ENCODE measurements around the gene KIF6. TPM values are rescaled to one million over a fixed set of nuclear protein-coding genes. Genes with fewer than 3 reads are reported as not detected.
A peak's percentile ranks its signal among the peaks of the same experiment; 100 is the strongest.
"Not testable (repeated sequence)": the region's sequence is repeated elsewhere in the genome, so short reads cannot be mapped to it uniquely, and the experiment has no call there.

Gene KIF6
- total and polyA plus RNA-seq, 4 donors = 1.1 to 7.8 (median 4.5) TPM

- Histone ChIP-seq H3K27me3 (ENCODE audit: control insufficient read depth in 3 of 3, insufficient read depth in 3 of 3, low read length in 2 of 3) (no peaks in the 10 kb centered on the region), H3K9me3 (ENCODE audit: control insufficient read depth in 4 of 4, insufficient read depth in 3 of 4, low read length in 3 of 4) (no peaks in the 10 kb centered on the region), H3K36me3 (ENCODE audit: control insufficient read depth in 4 of 4, insufficient read depth in 4 of 4, low read length in 4 of 4) (no peaks in the 10 kb centered on the region), H3K4me3 (no peak overlapping the region), H3K4me1 (ENCODE audit: control insufficient read depth in 5 of 5, insufficient read depth in 5 of 5, low read length in 5 of 5) (peaks cover 0 to 48% (median 2%) of the 10 kb centered on the region in 5 donors), H3K27ac (ENCODE audit: low read depth in 1 of 2, low read length in 1 of 2) (no peak overlapping the region), H3K9ac (ENCODE audit: insufficient read depth in 1 of 2, low read length in 2 of 2) (no peak overlapping the region)
- no peak for TF ChIP-seq CTCF (IDR thresholded peaks at IDR 0.05; ENCODE audit: control extremely low read depth, extremely low read depth)
- WGBS, 2 donors = 61 to 66% methylated on average over 1 of the region's 1 CpG
- DNase-seq (peak in 1 of 3 donors; percentile 27), ATAC-seq (ENCODE audit: insufficient read depth, low FRiP score) (no peak)
Observed at GRCh38 chr6:39517756-39518155, 207.5 kb downstream of the KIF6 start.

GRCh38 chr6:39516471-39516870 lies 208.7 kb downstream of the KIF6 start:
- no peak overlapping the region for H3K4me3 ChIP-seq
- no peaks in the 10 kb centered on the region for H3K36me3 ChIP-seq (ENCODE audit: control insufficient read depth in 4 of 4, insufficient read depth in 4 of 4, low read length in 4 of 4)
- peaks cover 0 to 35% (median 0%) of the 10 kb centered on the region in 5 donors for H3K4me1 ChIP-seq (ENCODE audit: control insufficient read depth in 5 of 5, insufficient read depth in 5 of 5, low read length in 5 of 5)
- TF ChIP-seq CTCF (IDR thresholded peaks at IDR 0.05; ENCODE audit: control extremely low read depth, extremely low read depth) = no peak
- no peaks in the 10 kb centered on the region for H3K9me3 ChIP-seq (ENCODE audit: control insufficient read depth in 4 of 4, insufficient read depth in 3 of 4, low read length in 3 of 4)
- no peaks in the 10 kb centered on the region for H3K27me3 ChIP-seq (ENCODE audit: control insufficient read depth in 3 of 3, insufficient read depth in 3 of 3, low read length in 2 of 3)
- no peak overlapping the region for H3K9ac ChIP-seq (ENCODE audit: insufficient read depth in 1 of 2, low read length in 2 of 2)
- no peak overlapping the region for H3K27ac ChIP-seq (ENCODE audit: low read depth in 1 of 2, low read length in 1 of 2)
- ATAC-seq (ENCODE audit: insufficient read depth, low FRiP score) (no peak), DNase-seq (no peak)

GRCh38 chr6:39515471-39515870 lies 209.7 kb downstream of the KIF6 start:
- no peak overlapping the region for H3K27ac ChIP-seq (ENCODE audit: low read depth in 1 of 2, low read length in 1 of 2)
- no peak overlapping the region for H3K4me3 ChIP-seq
- TF ChIP-seq CTCF (IDR thresholded peaks at IDR 0.05; ENCODE audit: control extremely low read depth, extremely low read depth) = no peak
- ATAC-seq (ENCODE audit: insufficient read depth, low FRiP score) (no peak), DNase-seq (no peak)
- peaks cover 0 to 26% (median 0%) of the 10 kb centered on the region in 5 donors for H3K4me1 ChIP-seq (ENCODE audit: control insufficient read depth in 5 of 5, insufficient read depth in 5 of 5, low read length in 5 of 5)
- 78 to 86% methylated on average over 4 of the region's 4 CpGs for WGBS, 2 donors
- no peaks in the 10 kb centered on the region for H3K9me3 ChIP-seq (ENCODE audit: control insufficient read depth in 4 of 4, insufficient read depth in 3 of 4, low read length in 3 of 4)
- no peaks in the 10 kb centered on the region for H3K36me3 ChIP-seq (ENCODE audit: control insufficient read depth in 4 of 4, insufficient read depth in 4 of 4, low read length in 4 of 4)
- H3K27me3 ChIP-seq (ENCODE audit: control insufficient read depth in 3 of 3, insufficient read depth in 3 of 3, low read length in 2 of 3) = no peaks in the 10 kb centered on the region
- H3K9ac ChIP-seq (ENCODE audit: insufficient read depth in 1 of 2, low read length in 2 of 2) = no peak overlapping the region

GRCh38 chr6:39515006-39515405 lies 210.2 kb downstream of the KIF6 start:
- ATAC-seq (ENCODE audit: insufficient read depth, low FRiP score) (no peak), DNase-seq (no peak)
- Histone ChIP-seq H3K9me3 (ENCODE audit: control insufficient read depth in 4 of 4, insufficient read depth in 3 of 4, low read length in 3 of 4) (no peaks in the 10 kb centered on the region), H3K36me3 (ENCODE audit: control insufficient read depth in 4 of 4, insufficient read depth in 4 of 4, low read length in 4 of 4) (no peaks in the 10 kb centered on the region), H3K4me3 (no peak overlapping the region), H3K27ac (ENCODE audit: low read depth in 1 of 2, low read length in 1 of 2) (no peak overlapping the region), H3K9ac (ENCODE audit: insufficient read depth in 1 of 2, low read length in 2 of 2) (no peak overlapping the region), H3K4me1 (ENCODE audit: control insufficient read depth in 5 of 5, insufficient read depth in 5 of 5, low read length in 5 of 5) (peaks cover 0 to 22% (median 0%) of the 10 kb centered on the region in 5 donors), H3K27me3 (ENCODE audit: control insufficient read depth in 3 of 3, insufficient read depth in 3 of 3, low read length in 2 of 3) (no peaks in the 10 kb centered on the region)
- no peak for TF ChIP-seq CTCF (IDR thresholded peaks at IDR 0.05; ENCODE audit: control extremely low read depth, extremely low read depth)
- 87 to 90% methylated on average over 3 of the region's 3 CpGs for WGBS, 2 donors

- WGBS, 2 donors = 90 to 92% methylated on average over 5 of the region's 5 CpGs
- not testable (repeated sequence) for H3K27ac ChIP-seq (ENCODE audit: low read depth in 1 of 2, low read length in 1 of 2); H3K9me3 ChIP-seq (ENCODE audit: control insufficient read depth in 4 of 4, insufficient read depth in 3 of 4, low read length in 3 of 4); H3K4me1 ChIP-seq (ENCODE audit: control insufficient read depth in 5 of 5, insufficient read depth in 5 of 5, low read length in 5 of 5); ATAC-seq (ENCODE audit: insufficient read depth, low FRiP score); H3K9ac ChIP-seq (ENCODE audit: insufficient read depth in 1 of 2, low read length in 2 of 2); H3K4me3 ChIP-seq; H3K27me3 ChIP-seq (ENCODE audit: control insufficient read depth in 3 of 3, insufficient read depth in 3 of 3, low read length in 2 of 3); H3K36me3 ChIP-seq (ENCODE audit: control insufficient read depth in 4 of 4, insufficient read depth in 4 of 4, low read length in 4 of 4); DNase-seq
Observed at GRCh38 chr6:39509831-39510230, 215.4 kb downstream of the KIF6 start.

Data from lung (tissue), 12 donors.